ENCODE measurements around the gene KLHL29. TPM values are rescaled to one million over a fixed set of nuclear protein-coding genes. Genes with fewer than 3 reads are reported as not detected.

Gene KLHL29
- total RNA-seq, 1 experiment from 2014 or later, result 2.6 TPM

GRCh38 chr2:23394700-23395099, 9.7 kb downstream of the KLHL29 start:
- no TSS peak for BruUV-seq (replicated peaks)
- no peak overlapping the region for H3K9ac ChIP-seq (ENCODE audit: low read length)
- no peaks in the 10 kb centered on the region for H3K9me3 ChIP-seq (ENCODE audit: low read length)
- ChIA-PET CTCF (no interaction called here), POLR2A (ENCODE audit: unreplicated experiment) (no interaction called here)
- intact Hi-C loops (cut with micrococcal nuclease), result no loop called here
- no peak overlapping the region for H2AFZ ChIP-seq (ENCODE audit: low read length)
- no peaks in the 10 kb centered on the region for H3F3A ChIP-seq (ENCODE audit: low read length, unreplicated experiment)
- H3K4me3 ChIP-seq (ENCODE audit: low read length), result no peak overlapping the region
- H3K79me2 ChIP-seq (ENCODE audit: low read length), result no peaks in the 10 kb centered on the region
- H3K4me2 ChIP-seq (ENCODE audit: low read length), result no peak overlapping the region
- no peaks in the 10 kb centered on the region for H3K27me3 ChIP-seq (ENCODE audit: low read length)
- no peaks in the 10 kb centered on the region for H3K36me3 ChIP-seq (ENCODE audit: low read depth, low read length)
- DNase-seq (no peak), ATAC-seq (no peak)
- no peaks in the 10 kb centered on the region for H4K20me1 ChIP-seq (ENCODE audit: low read length)
- H3K4me1 ChIP-seq (ENCODE audit: insufficient read depth, low read length), result no peaks in the 10 kb centered on the region
- TF ChIP-seq CTCF (conservative IDR thresholded peaks at IDR 0.05; ENCODE audit: low read depth, low read length) (no peak), EZH2phosphoT487 (IDR thresholded peaks at IDR 0.05; ENCODE audit: borderline replicate concordance, low read length) (no peak), EZH2 (IDR thresholded peaks at IDR 0.05; ENCODE audit: low read length, unreplicated experiment) (no peak)
- H3K27ac ChIP-seq (ENCODE audit: low read length), result no peak overlapping the region
- no peaks in the 10 kb centered on the region for H3K9me2 ChIP-seq (replicated peaks; ENCODE audit: low read length)

GRCh38 chr2:23397478-23397877, 12.5 kb downstream of the KLHL29 start:
- H3K36me3 ChIP-seq (ENCODE audit: low read depth, low read length), result no peaks in the 10 kb centered on the region
- no peak overlapping the region for H3K27ac ChIP-seq (ENCODE audit: low read length)
- H2AFZ ChIP-seq (ENCODE audit: low read length), result no peak overlapping the region
- CTCF ChIA-PET, result no interaction called here
- H3F3A ChIP-seq (ENCODE audit: low read length, unreplicated experiment), result no peaks in the 10 kb centered on the region
- DNase-seq (no peak), ATAC-seq (no peak)
- H3K9me2 ChIP-seq (replicated peaks; ENCODE audit: low read length), result no peaks in the 10 kb centered on the region
- BruUV-seq (replicated peaks), result no TSS peak
- H3K4me2 ChIP-seq (ENCODE audit: low read length), result no peak overlapping the region
- no peaks in the 10 kb centered on the region for H3K79me2 ChIP-seq (ENCODE audit: low read length)
- no peaks in the 10 kb centered on the region for H4K20me1 ChIP-seq (ENCODE audit: low read length)
- POLR2A ChIA-PET (ENCODE audit: unreplicated experiment), result no interaction called here
- no peaks in the 10 kb centered on the region for H3K27me3 ChIP-seq (ENCODE audit: low read length)
- no peak overlapping the region for H3K9ac ChIP-seq (ENCODE audit: low read length)
- no peak overlapping the region for H3K4me3 ChIP-seq (ENCODE audit: low read length)
- TF ChIP-seq EZH2 (IDR thresholded peaks at IDR 0.05; ENCODE audit: low read length, unreplicated experiment), result no peak
- TF ChIP-seq EZH2phosphoT487 (IDR thresholded peaks at IDR 0.05; ENCODE audit: borderline replicate concordance, low read length), result no peak
- TF ChIP-seq CTCF (conservative IDR thresholded peaks at IDR 0.05; ENCODE audit: low read depth, low read length), result no peak
- H3K4me1 ChIP-seq (ENCODE audit: insufficient read depth, low read length), result no peaks in the 10 kb centered on the region
- intact Hi-C loops (cut with micrococcal nuclease), result no loop called here
- H3K9me3 ChIP-seq (ENCODE audit: low read length), result no peaks in the 10 kb centered on the region

GRCh38 chr2:23399674-23400261, 14.8 kb downstream of the KLHL29 start:
- BruUV-seq (replicated peaks), result no TSS peak

More at GRCh38 chr2:23399674-23400261, 14.8 kb downstream of the KLHL29 start:
- Histone ChIP-seq H3K9me3 (ENCODE audit: low read length) (no peaks in the 10 kb centered on the region), H3K79me2 (ENCODE audit: low read length) (no peaks in the 10 kb centered on the region), H3K27me3 (ENCODE audit: low read length) (no peaks in the 10 kb centered on the region), H3F3A (ENCODE audit: low read length, unreplicated experiment) (no peaks in the 10 kb centered on the region), H3K27ac (ENCODE audit: low read length) (no peak overlapping the region), H3K36me3 (ENCODE audit: low read depth, low read length) (no peaks in the 10 kb centered on the region), H3K4me3 (ENCODE audit: low read length) (no peak overlapping the region), H3K4me2 (ENCODE audit: low read length) (no peak overlapping the region), H3K4me1 (ENCODE audit: insufficient read depth, low read length) (peaks cover 16% of the 10 kb centered on the region), H3K9ac (ENCODE audit: low read length) (no peak overlapping the region), H3K9me2 (replicated peaks; ENCODE audit: low read length) (no peaks in the 10 kb centered on the region), H2AFZ (ENCODE audit: low read length) (no peak overlapping the region), H4K20me1 (ENCODE audit: low read length) (no peaks in the 10 kb centered on the region)
- ATAC-seq, result no peak
- POLR2A ChIA-PET (ENCODE audit: unreplicated experiment), result no interaction called here
- intact Hi-C loops (cut with micrococcal nuclease), result loop anchor here (10.0 kb wide), 1 partner anchor 365 kb away; no protein-coding TSS in a partner anchor
- CTCF ChIA-PET, result no interaction called here
- no peak for DNase-seq
- TF ChIP-seq EZH2 (IDR thresholded peaks at IDR 0.05; ENCODE audit: low read length, unreplicated experiment) (no peak), CTCF (conservative IDR thresholded peaks at IDR 0.05; ENCODE audit: low read depth, low read length) (no peak), EZH2phosphoT487 (IDR thresholded peaks at IDR 0.05; ENCODE audit: borderline replicate concordance, low read length) (no peak)
